ENCODE measurements around the gene SALL3. TPM values are rescaled to one million over a fixed set of nuclear protein-coding genes. Genes with fewer than 3 reads are reported as not detected.

The SALL3 gene
- total and polyA plus RNA-seq, 2 of the 13 experiments (the other 11 are each of a cell fraction or from before 2014, with no cell fraction given): not detected

DNA sequence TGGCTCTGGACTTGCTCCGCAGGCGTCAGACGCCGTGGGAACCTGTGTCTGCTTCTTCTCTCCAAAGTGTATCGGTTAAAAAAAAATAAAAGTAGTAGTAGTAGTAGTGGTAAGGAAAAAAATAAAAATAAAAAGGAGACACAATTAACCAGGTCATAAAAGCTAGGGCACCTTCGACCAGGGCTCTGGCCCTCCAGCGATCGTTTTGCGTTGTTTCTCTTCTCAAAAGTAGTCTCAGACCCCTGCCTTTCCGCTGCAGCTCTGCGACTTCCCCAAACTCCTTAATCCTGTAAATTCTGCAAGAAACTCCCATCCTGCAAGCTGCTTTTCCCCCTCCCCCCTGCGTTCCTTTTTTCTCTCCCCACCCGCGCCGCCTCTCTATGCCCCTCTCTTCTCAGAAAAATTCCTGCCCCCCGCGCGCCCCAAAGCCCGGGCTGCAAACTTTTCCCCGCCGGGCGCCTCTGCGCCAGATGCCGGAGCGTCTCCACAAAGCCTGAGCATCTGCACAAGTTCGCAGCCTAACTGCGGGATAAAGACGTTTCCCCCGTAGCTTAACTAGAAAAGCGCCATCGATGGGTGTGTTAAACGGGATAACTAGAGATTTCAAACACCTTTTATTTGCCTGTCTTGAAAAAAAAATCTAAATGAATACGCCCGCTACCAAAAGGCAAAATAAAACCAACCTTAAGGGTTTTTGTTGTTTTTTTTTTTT lies 1.8 kb upstream of the SALL3 start:
- DNase-seq (ENCODE audit: low spot score) (no peak), ATAC-seq (no peak), FAIRE-seq (no peak)
- BruUV-seq (replicated peaks): no TSS peak
- Histone ChIP-seq H2AFZ (ENCODE audit: low read length) (no peak overlapping the region), H3K79me2 (ENCODE audit: insufficient read depth, low read length) (no peaks in the 10 kb centered on the region), H3K27me3 (ENCODE audit: control insufficient read depth in 1 of 2, insufficient read depth in 2 of 2, low read length in 2 of 2) (peaks cover 0 to 9% of the 10 kb centered on the region in 2 experiments; a peak in 4 of 5 replicates), H3K4me3 (replicated peaks in 1 of 3; ENCODE audit: insufficient read depth in 1 of 3, low read depth in 2 of 3, low read length in 3 of 3) (no peak overlapping the region), H3K9ac (ENCODE audit: insufficient read depth, low read depth, low read length) (no peak overlapping the region), H3K27ac (ENCODE audit: extremely low read length, insufficient read depth, low read length) (no peak overlapping the region), H3K36me3 (replicated peaks in 1 of 2; ENCODE audit: control insufficient read depth in 1 of 2, insufficient read depth in 2 of 2, low read length in 2 of 2) (no peaks in the 10 kb centered on the region), H3K4me2 (ENCODE audit: low read depth, low read length) (no peak overlapping the region), H3K4me1 (ENCODE audit: insufficient read depth, low read length) (no peaks in the 10 kb centered on the region), H4K20me1 (ENCODE audit: insufficient read depth, low read length) (no peaks in the 10 kb centered on the region), H3K9me3 (ENCODE audit: low read length) (no peaks in the 10 kb centered on the region)
- 28% methylated on average over 34 of the region's 34 CpGs for WGBS (ENCODE audit: low lambda C conversion rate)
- CTCF ChIA-PET (ENCODE audit: low intra/inter-chr PET ratio, low total read pairs): no interaction called here
- intact Hi-C loops (cut with micrococcal nuclease; ENCODE audit: unreplicated experiment) (no loop called here), in situ Hi-C loops (cut with HindIII; ENCODE audit: extremely low pct_ligation_motif_present, low pct_unique_long_range_greater_than_20kb) (loop anchor here (25.0 kb wide), 2 partner anchors 315 to 1065 kb away; no protein-coding TSS in a partner anchor)
- POLR2A ChIA-PET: no interaction called here
- TF ChIP-seq, protein P1, sequence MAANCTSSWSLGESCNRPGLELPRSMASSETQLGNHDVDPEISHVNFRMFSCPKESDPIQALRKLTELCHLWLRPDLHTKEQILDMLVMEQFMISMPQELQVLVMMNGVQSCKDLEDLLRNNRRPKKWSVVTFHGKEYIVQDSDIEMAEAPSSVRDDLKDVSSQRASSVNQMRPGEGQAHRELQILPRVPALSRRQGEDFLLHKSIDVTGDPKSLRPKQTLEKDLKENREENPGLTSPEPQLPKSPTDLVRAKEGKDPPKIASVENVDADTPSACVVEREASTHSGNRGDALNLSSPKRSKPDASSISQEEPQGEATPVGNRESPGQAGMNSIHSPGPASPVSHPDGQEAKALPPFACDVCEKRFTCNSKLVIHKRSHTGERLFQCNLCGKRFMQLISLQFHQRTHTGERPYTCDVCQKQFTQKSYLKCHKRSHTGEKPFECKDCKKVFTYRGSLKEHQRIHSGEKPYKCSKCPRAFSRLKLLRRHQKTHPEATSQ (CRISPR knock-in tag; IDR thresholded peaks at IDR 0.05; ENCODE audit: borderline replicate concordance): no peak
- TF ChIP-seq, protein P2, sequence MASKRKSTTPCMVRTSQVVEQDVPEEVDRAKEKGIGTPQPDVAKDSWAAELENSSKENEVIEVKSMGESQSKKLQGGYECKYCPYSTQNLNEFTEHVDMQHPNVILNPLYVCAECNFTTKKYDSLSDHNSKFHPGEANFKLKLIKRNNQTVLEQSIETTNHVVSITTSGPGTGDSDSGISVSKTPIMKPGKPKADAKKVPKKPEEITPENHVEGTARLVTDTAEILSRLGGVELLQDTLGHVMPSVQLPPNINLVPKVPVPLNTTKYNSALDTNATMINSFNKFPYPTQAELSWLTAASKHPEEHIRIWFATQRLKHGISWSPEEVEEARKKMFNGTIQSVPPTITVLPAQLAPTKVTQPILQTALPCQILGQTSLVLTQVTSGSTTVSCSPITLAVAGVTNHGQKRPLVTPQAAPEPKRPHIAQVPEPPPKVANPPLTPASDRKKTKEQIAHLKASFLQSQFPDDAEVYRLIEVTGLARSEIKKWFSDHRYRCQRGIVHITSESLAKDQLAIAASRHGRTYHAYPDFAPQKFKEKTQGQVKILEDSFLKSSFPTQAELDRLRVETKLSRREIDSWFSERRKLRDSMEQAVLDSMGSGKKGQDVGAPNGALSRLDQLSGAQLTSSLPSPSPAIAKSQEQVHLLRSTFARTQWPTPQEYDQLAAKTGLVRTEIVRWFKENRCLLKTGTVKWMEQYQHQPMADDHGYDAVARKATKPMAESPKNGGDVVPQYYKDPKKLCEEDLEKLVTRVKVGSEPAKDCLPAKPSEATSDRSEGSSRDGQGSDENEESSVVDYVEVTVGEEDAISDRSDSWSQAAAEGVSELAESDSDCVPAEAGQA (IDR thresholded peaks at IDR 0.05; ENCODE audit: low read depth): no peak
- TF ChIP-seq, protein P2 (CRISPR knock-in tag; IDR thresholded peaks at IDR 0.05; ENCODE audit: borderline replicate concordance): no peak
- TF ChIP-seq, protein P3, sequence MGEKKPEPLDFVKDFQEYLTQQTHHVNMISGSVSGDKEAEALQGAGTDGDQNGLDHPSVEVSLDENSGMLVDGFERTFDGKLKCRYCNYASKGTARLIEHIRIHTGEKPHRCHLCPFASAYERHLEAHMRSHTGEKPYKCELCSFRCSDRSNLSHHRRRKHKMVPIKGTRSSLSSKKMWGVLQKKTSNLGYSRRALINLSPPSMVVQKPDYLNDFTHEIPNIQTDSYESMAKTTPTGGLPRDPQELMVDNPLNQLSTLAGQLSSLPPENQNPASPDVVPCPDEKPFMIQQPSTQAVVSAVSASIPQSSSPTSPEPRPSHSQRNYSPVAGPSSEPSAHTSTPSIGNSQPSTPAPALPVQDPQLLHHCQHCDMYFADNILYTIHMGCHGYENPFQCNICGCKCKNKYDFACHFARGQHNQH (CRISPR knock-in tag; IDR thresholded peaks at IDR 0.05): no peak
- TF ChIP-seq NFE2L2 (IDR thresholded peaks at IDR 0.05; ENCODE audit: low read length): no peak
- no peak for TF ChIP-seq RBFOX2 (IDR thresholded peaks at IDR 0.05; ENCODE audit: low read depth, low read length)
- TF ChIP-seq, protein P4, sequence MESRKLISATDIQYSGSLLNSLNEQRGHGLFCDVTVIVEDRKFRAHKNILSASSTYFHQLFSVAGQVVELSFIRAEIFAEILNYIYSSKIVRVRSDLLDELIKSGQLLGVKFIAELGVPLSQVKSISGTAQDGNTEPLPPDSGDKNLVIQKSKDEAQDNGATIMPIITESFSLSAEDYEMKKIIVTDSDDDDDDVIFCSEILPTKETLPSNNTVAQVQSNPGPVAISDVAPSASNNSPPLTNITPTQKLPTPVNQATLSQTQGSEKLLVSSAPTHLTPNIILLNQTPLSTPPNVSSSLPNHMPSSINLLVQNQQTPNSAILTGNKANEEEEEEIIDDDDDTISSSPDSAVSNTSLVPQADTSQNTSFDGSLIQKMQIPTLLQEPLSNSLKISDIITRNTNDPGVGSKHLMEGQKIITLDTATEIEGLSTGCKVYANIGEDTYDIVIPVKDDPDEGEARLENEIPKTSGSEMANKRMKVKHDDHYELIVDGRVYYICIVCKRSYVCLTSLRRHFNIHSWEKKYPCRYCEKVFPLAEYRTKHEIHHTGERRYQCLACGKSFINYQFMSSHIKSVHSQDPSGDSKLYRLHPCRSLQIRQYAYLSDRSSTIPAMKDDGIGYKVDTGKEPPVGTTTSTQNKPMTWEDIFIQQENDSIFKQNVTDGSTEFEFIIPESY (CRISPR knock-in tag; IDR thresholded peaks at IDR 0.05): no peak
